Hepatocyte (in vitro differentiated cells): Measurements from ENCODE around the gene SP2. TPM values are rescaled to one million over a fixed set of nuclear protein-coding genes. Genes with fewer than 3 reads are reported as not detected.
A peak's percentile ranks its signal among the peaks of the same experiment; 100 is the strongest.

ENCODE experiments used
- DNase-seq: peaks from one replicate; pipeline ENCODE4 v3.0.0-alpha.2; 2016; ENCODE audit warnings: low spot score
- H2AFZ ChIP-seq: fragments of 200-600 bp; sonication (generic); 2 replicates; pipeline ENCODE4 v1.6.0; 2016; ENCODE audit warnings: antibody characterized with exemption, mild to moderate bottlenecking
- H3K27ac ChIP-seq: fragments of 200-600 bp; sonication (generic); 2 replicates; pipeline ENCODE4 v1.5.1; 2016; ENCODE audit warnings: mild to moderate bottlenecking
- H3K27me3 ChIP-seq: fragments of 200-600 bp; sonication (generic); 2 replicates; pipeline ENCODE4 v1.6.1; 2016
- H3K36me3 ChIP-seq: fragments of 200-600 bp; sonication (generic); replicated peaks from 2 replicates; pipeline ENCODE4 v1.5.1; 2016; ENCODE audit warnings: low read depth; ENCODE audit not compliant: insufficient read depth
- H3K4me1 ChIP-seq: fragments of 200-600 bp; sonication (generic); 2 replicates; pipeline ENCODE4 v1.5.1; 2016; ENCODE audit warnings: mild to moderate bottlenecking, moderate library complexity; ENCODE audit not compliant: insufficient read depth
- H3K4me2 ChIP-seq: fragments of 200-600 bp; sonication (generic); 2 replicates; pipeline ENCODE4 v1.6.0; 2016
- H3K4me3 ChIP-seq: fragments of 200-600 bp; sonication (generic); 2 replicates; pipeline ENCODE4 v1.5.1; 2016; ENCODE audit warnings: mild to moderate bottlenecking
- H3K79me2 ChIP-seq: fragments of 200-600 bp; sonication (generic); 2 replicates; pipeline ENCODE4 v1.6.0; 2017; ENCODE audit warnings: mild to moderate bottlenecking
- H3K9me2 ChIP-seq: fragments of 200-600 bp; sonication (generic); replicated peaks from 2 replicates; pipeline ENCODE4 v1.6.0; 2017; ENCODE audit warnings: mild to moderate bottlenecking; ENCODE audit not compliant: insufficient read depth
- H3K9me3 ChIP-seq: fragments of 200-600 bp; sonication (generic); 2 replicates; pipeline ENCODE4 v1.5.1; 2016; ENCODE audit warnings: low read depth, mild to moderate bottlenecking
- H4K20me1 ChIP-seq: fragments of 200-600 bp; sonication (generic); 2 replicates; pipeline ENCODE4 v1.6.0; 2016; ENCODE audit warnings: mild to moderate bottlenecking; ENCODE audit not compliant: insufficient read depth, poor library complexity, severe bottlenecking
- EZH2 ChIP-seq: fragments of 200-600 bp; sonication (generic); IDR thresholded peaks from 2 replicates; pipeline ENCODE4 v1.6.1; 2016; ENCODE audit warnings: antibody characterized with exemption, mild to moderate bottlenecking, borderline replicate concordance
- EZH2phosphoT487 ChIP-seq: fragments of 200-600 bp; sonication (generic); IDR thresholded peaks from one replicate; pipeline ENCODE4 v1.6.1; 2018; ENCODE audit warnings: antibody characterized with exemption, mild to moderate bottlenecking, low read depth, moderate library complexity; ENCODE audit not compliant: unreplicated experiment, severe bottlenecking
- WGBS: methylation state at CpG from one replicate; pipeline ENCODE4 v1.1.6; 2016; ENCODE audit warnings: low lambda C conversion rate; ENCODE audit errors: missing lambda C conversion rate; 5-methylcytosine and 5-hydroxymethylcytosine counted together
- polyA plus RNA-seq: library from polyadenylated mRNA; unstranded; fragments of >200 nt; fragmentation: Nextera tagmentation; extraction: Ambion mirVana; gene quantifications from 2 replicates; pipeline ENCODE4 v1.2.1, GENCODE V29; 2016
- total RNA-seq: library from RNA; depleted of rRNA; stranded (reverse); fragments of >200 nt; gene quantifications from 2 replicates; pipeline ENCODE4 v1.2.3, GENCODE V29; 2014
- TF ChIP-seq, protein P1 (sequence below): fragments of 200-600 bp; sonication (generic); IDR thresholded peaks from 2 replicates; pipeline ENCODE4 v1.5.1; 2016; ENCODE audit warnings: antibody characterized with exemption, mild to moderate bottlenecking; ENCODE audit not compliant: poor library complexity

The SP2 gene
- total and polyA plus RNA-seq, 2 experiments from 2014 or later: 1.5 to 10.6 TPM

GRCh38 chr17:47870056-47870455 lies 26.0 kb upstream of the SP2 start:
- Histone ChIP-seq H3K4me2 (no peak overlapping the region), H3K79me2 (no peaks in the 10 kb centered on the region), H3K9me3 (no peaks in the 10 kb centered on the region), H3K27ac (no peak overlapping the region), H3K4me1 (peaks cover 16% of the 10 kb centered on the region), H3K4me3 (no peak overlapping the region), H2AFZ (no peak overlapping the region), H4K20me1 (no peaks in the 10 kb centered on the region), H3K9me2 (no peaks in the 10 kb centered on the region), H3K27me3 (peaks cover 53% of the 10 kb centered on the region), H3K36me3 (no peaks in the 10 kb centered on the region)
- DNase-seq: no peak
- TF ChIP-seq EZH2: no peak
- TF ChIP-seq, protein P1, sequence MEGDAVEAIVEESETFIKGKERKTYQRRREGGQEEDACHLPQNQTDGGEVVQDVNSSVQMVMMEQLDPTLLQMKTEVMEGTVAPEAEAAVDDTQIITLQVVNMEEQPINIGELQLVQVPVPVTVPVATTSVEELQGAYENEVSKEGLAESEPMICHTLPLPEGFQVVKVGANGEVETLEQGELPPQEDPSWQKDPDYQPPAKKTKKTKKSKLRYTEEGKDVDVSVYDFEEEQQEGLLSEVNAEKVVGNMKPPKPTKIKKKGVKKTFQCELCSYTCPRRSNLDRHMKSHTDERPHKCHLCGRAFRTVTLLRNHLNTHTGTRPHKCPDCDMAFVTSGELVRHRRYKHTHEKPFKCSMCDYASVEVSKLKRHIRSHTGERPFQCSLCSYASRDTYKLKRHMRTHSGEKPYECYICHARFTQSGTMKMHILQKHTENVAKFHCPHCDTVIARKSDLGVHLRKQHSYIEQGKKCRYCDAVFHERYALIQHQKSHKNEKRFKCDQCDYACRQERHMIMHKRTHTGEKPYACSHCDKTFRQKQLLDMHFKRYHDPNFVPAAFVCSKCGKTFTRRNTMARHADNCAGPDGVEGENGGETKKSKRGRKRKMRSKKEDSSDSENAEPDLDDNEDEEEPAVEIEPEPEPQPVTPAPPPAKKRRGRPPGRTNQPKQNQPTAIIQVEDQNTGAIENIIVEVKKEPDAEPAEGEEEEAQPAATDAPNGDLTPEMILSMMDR: no peak
- no peak for TF ChIP-seq EZH2phosphoT487
- 27% methylated on average over 1 of the region's 1 CpG for WGBS

DNA sequence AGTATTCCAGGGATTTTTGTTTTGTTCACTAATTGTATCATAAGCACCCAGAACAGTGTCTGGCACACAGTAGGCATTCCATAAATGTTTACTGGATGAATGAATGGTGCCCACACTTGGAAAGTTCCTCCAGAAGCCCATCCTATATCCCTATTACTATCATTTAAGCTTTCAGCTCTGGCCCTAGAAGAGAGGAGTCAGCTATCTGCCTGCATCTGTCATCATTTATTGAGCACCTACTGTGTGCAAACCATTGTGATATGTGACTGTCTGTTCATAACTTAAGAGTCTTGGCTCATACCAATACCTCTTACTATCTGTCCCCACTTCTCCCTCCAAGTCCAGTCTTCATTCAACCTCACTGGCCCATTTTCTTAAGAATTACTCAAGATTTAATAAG lies 25.0 kb upstream of the SP2 start:
- DNase-seq: no peak
- H3K79me2 ChIP-seq: no peaks in the 10 kb centered on the region
- peaks cover 19% of the 10 kb centered on the region for H3K4me1 ChIP-seq
- H2AFZ ChIP-seq: no peak overlapping the region
- no peaks in the 10 kb centered on the region for H3K9me2 ChIP-seq
- H3K9me3 ChIP-seq: no peaks in the 10 kb centered on the region
- no peak overlapping the region for H3K27ac ChIP-seq
- no peaks in the 10 kb centered on the region for H3K36me3 ChIP-seq
- H3K4me2 ChIP-seq: no peak overlapping the region
- TF ChIP-seq, protein P1: no peak
- no peak for TF ChIP-seq EZH2phosphoT487
- TF ChIP-seq EZH2: no peak
- no peak overlapping the region for H3K4me3 ChIP-seq
- H4K20me1 ChIP-seq: no peaks in the 10 kb centered on the region
- peaks cover 53% of the 10 kb centered on the region for H3K27me3 ChIP-seq

- H3K4me1 ChIP-seq: peaks cover 14% of the 10 kb centered on the region
- WGBS: 32% methylated on average over 22 of the region's 29 CpGs
- H3K4me3 ChIP-seq: no peak overlapping the region
- H4K20me1 ChIP-seq: no peaks in the 10 kb centered on the region
- no peak overlapping the region for H3K27ac ChIP-seq
- no peaks in the 10 kb centered on the region for H3K9me2 ChIP-seq
- no peak for DNase-seq
- peaks cover 53% of the 10 kb centered on the region for H3K27me3 ChIP-seq
- H3K4me2 ChIP-seq: peak overlapping the region; percentile 65
- no peaks in the 10 kb centered on the region for H3K79me2 ChIP-seq
- no peak for TF ChIP-seq EZH2phosphoT487
- no peak for TF ChIP-seq EZH2
- TF ChIP-seq, protein P1: no peak
- peak overlapping the region; percentile 40 for H2AFZ ChIP-seq
- H3K9me3 ChIP-seq: no peaks in the 10 kb centered on the region
- H3K36me3 ChIP-seq: no peaks in the 10 kb centered on the region
Measured at GRCh38 chr17:47872019-47872650, 23.9 kb upstream of the SP2 start.
